AG09309 (cell line): Measurements from ENCODE around the gene LTBP1.
"Not testable (repeated sequence)": the region's sequence is repeated elsewhere in the genome, so short reads cannot be mapped to it uniquely, and the experiment has no call there.

ENCODE experiments used
- DNase-seq: peaks from one replicate; pipeline ENCODE4 v3.0.0-alpha.2; 2010; ENCODE audit warnings: low read depth
- H3K4me3 ChIP-seq: 2 replicates; pipeline ENCODE4 v1.5.1; 2011; ENCODE audit warnings: mild to moderate bottlenecking, low read depth, low read length, moderate library complexity; ENCODE audit not compliant: control insufficient read depth
- CTCF ChIP-seq: IDR thresholded peaks from 2 replicates; pipeline ENCODE4 v1.5.1; 2011; ENCODE audit warnings: mild to moderate bottlenecking, low read depth, low read length, inconsistent platforms; ENCODE audit not compliant: insufficient read depth, control insufficient read depth; ENCODE audit errors: missing control alignments

Gene LTBP1

GRCh38 chr2:33052361-33052735, 105.6 kb downstream of the LTBP1 start:
- TF ChIP-seq CTCF: no peak
- DNase-seq: no peak
- no peak overlapping the region for H3K4me3 ChIP-seq

- H3K4me3 ChIP-seq, DNase-seq: not testable (repeated sequence)
Observed at GRCh38 chr2:33052795-33053194, 106.0 kb downstream of the LTBP1 start.

DNA sequence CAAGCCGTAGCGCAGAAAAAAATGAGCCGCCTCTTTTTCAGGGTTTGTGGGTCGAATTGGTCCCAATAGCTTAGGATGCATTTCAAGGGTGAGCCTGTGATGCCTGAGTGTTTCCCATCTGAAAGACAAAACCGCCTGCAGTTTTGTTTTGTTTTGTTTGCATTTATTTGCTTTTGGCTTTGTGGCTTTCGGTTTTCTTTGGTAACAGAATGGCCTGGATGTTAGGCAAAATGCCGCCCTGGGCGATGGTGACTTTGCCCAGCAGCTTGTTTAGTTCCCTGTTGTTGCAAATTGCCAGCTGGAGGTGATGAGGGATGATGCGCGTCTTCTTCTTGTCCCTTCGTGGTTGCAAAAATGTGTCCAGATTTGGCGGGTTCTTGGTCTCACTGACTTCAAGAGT, 109.4 kb downstream of the LTBP1 start:
- DNase-seq: no peak
- TF ChIP-seq CTCF: no peak
- no peak overlapping the region for H3K4me3 ChIP-seq

DNA sequence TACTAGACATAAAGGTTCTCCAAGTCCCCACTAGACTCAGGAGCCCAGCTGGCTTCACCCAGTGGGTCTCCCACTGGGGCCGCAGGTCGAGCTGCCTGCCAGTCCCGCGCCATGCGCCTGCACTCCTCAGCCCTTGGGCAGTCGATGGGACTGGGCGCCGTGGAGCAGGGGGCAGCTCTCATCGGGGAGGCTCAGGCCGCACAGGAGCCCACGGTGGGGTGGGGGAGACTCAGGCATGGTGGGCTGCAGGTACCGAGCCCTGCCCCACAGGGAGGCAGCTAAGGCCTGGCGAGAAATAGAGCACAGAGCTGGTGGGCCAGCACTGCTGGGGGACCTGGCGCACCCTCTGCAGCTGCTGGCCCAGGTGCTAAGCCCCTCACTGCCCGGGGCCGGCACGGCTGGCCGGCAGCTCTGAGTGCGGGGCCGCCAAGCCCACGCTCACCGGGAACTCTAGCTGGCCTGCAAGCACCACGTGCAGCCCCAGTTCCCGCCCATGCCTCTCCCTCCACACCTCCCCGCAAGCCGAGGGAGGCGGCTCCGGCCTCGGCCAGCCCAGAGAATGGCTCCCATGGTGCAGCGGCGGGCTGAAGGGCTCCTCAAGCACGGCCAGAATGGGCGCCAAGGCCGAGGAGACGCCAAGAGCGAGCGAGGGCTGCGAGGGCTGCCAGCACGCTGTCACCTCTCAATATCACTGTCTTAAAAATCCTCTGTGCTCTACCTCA, 110.7 kb downstream of the LTBP1 start:
- not testable (repeated sequence) for DNase-seq

GRCh38 chr2:33058716-33059470, 112.1 kb downstream of the LTBP1 start:
- no peak for TF ChIP-seq CTCF
- no peak overlapping the region for H3K4me3 ChIP-seq
- DNase-seq: no peak

More for the DNA sequence above, 110.7 kb downstream of the LTBP1 start:
- not testable (repeated sequence) for H3K4me3 ChIP-seq

GRCh38 chr2:33059471-33060156, 112.9 kb downstream of the LTBP1 start:
- DNase-seq: no peak
- H3K4me3 ChIP-seq: no peak overlapping the region
- no peak for TF ChIP-seq CTCF

GRCh38 chr2:33060405-33060804, 113.7 kb downstream of the LTBP1 start:
- no peak for TF ChIP-seq CTCF
- no peak overlapping the region for H3K4me3 ChIP-seq
- DNase-seq: no peak
